Superior temporal gyrus (tissue), 1 donor: ENCODE results near the gene UBAP2.

Experiments
- DNase-seq: peaks from one replicate; pipeline ENCODE4 v3.0.0-alpha.2; 2016; ENCODE audit errors: extremely low spot score

UBAP2 gene

DNA sequence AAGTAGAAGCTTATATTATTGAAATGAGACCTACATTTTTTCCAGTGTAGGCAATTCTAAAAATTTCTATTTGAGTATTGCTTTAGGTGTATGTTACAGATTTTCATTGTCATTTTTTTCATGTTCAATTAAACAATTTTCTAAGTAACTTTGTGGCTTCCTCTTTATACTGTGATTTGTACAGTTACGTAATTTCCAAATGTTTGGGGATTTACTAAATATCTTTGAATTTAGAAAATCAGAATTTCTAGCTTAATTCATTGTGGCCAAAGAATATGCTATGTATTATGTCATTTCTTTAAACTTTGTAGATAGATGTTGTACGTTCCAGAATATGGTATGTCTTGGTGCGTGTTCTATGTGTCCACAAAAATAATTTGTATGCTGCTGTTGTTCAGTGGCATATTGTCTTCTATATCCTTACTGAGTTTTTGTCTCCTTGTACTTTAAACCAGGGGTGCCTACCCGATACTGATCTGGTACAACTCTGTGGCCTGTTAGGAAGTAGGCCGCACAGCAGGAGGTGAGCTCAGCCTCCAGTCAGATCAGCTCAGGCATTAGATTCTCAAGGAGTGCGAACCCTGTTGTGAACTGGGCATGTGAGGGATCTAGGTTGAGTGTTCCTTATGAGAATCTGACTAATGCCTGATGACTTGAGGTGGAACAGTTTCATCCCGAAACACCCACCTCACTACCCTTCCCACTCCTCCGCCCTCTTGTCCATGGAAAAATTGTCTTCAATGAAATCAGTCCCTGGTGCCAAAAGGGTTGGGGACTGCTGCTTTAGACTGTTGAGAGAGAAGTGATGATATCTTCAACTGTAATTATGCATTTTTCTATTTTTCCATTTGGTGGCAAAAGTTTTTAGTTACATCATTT lies 168.2 kb downstream of the UBAP2 start:
- no peak for DNase-seq

DNA sequence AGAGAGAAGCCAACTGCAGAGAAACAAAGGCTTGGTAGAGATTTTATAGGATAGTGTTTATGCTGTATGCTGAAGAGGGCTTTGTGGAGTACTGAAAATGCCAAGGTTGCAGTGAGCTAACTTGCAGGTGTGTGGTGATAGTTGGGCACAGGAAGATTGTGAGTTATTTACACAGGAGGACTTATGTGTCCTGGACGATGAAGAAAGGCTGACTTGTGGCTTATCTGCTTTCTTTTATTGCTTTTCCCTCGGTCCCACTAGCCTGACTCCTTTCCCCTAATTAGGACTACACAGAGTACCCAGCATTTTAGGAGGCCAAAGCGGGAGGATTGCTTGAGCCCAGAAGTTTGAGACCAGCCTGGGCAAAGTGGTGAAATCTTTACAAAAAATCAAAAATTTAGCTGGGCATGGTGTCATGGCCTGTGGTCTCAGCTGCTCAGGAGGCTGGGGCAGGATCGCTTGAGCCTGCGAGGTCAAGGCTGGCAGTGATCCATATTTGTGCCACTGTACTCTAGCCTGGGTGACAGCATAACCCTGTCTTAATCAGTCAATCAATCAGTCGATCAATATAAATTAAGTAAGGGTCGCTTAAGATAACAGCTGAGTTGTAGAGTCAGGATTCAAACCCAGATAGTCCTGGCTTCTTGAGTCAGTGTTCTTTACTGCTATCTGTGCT lies 169.9 kb downstream of the UBAP2 start:
- no peak for DNase-seq

GRCh38 chr9:33877727-33878489 lies 170.8 kb downstream of the UBAP2 start:
- no peak for DNase-seq
